H9 (cell line): Measurements from ENCODE around the gene PLA2G2F. TPM values are rescaled to one million over a fixed set of nuclear protein-coding genes. Genes with fewer than 3 reads are reported as not detected.

Experiments used
- DNase-seq: peaks from one replicate; pipeline ENCODE4 v3.0.0-alpha.2; 2017
- H2AFZ ChIP-seq: one replicate; pipeline ENCODE4 v1.6.1; 2013; ENCODE audit warnings: mild to moderate bottlenecking, low read length, control low read depth, moderate library complexity
- H2AK5ac ChIP-seq: 2 replicates; pipeline ENCODE4 v1.6.1; 2013; ENCODE audit warnings: low read length, control low read depth, mixed read lengths; ENCODE audit not compliant: insufficient read length
- H2BK120ac ChIP-seq: one replicate; pipeline ENCODE4 v1.6.1; 2013; ENCODE audit warnings: low read depth, mild to moderate bottlenecking, low read length, control low read depth, inconsistent platforms; ENCODE audit not compliant: poor library complexity, severe bottlenecking
- H2BK12ac ChIP-seq: 2 replicates; pipeline ENCODE4 v1.6.1; 2013; ENCODE audit warnings: low read length, control low read depth, mixed read lengths, low read depth; ENCODE audit not compliant: insufficient read length
- H2BK15ac ChIP-seq: 2 replicates; pipeline ENCODE4 v1.6.1; 2013; ENCODE audit warnings: low read depth, low read length, control low read depth
- H2BK20ac ChIP-seq: one replicate; pipeline ENCODE4 v1.6.1; 2013; ENCODE audit warnings: low read depth, mild to moderate bottlenecking, low read length, control low read depth, inconsistent platforms; ENCODE audit not compliant: poor library complexity, severe bottlenecking
- H2BK5ac ChIP-seq: 2 replicates; pipeline ENCODE4 v1.6.1; 2013; ENCODE audit warnings: low read length, control low read depth, mixed read lengths; ENCODE audit not compliant: insufficient read length
- H3K14ac ChIP-seq: 2 replicates; pipeline ENCODE4 v1.6.1; 2013; ENCODE audit warnings: low read length, control low read depth; ENCODE audit not compliant: insufficient read depth
- H3K18ac ChIP-seq: 2 replicates; pipeline ENCODE4 v1.6.1; 2013; ENCODE audit warnings: low read depth, mild to moderate bottlenecking, mixed read lengths, low read length, control low read depth; ENCODE audit not compliant: insufficient read length
- H3K23ac ChIP-seq: 2 replicates; pipeline ENCODE4 v1.6.1; 2013; ENCODE audit warnings: low read length, control low read depth, mixed read lengths, low read depth; ENCODE audit not compliant: insufficient read length
- H3K23me2 ChIP-seq: 2 replicates; pipeline ENCODE4 v1.6.1; 2013; ENCODE audit warnings: low read depth, mild to moderate bottlenecking, mixed read lengths, low read length, control low read depth; ENCODE audit not compliant: insufficient read length, poor library complexity, severe bottlenecking
- H3K27ac ChIP-seq: 2 replicates; pipeline ENCODE4 v1.5.1; 2013; ENCODE audit warnings: low read length, control low read depth, mixed read lengths, low read depth; ENCODE audit not compliant: insufficient read length
- H3K27me3 ChIP-seq: 2 replicates; pipeline ENCODE4 v1.6.1; 2013; ENCODE audit warnings: low read length, control low read depth, inconsistent platforms; ENCODE audit not compliant: insufficient read depth
- H3K4ac ChIP-seq: 2 replicates; pipeline ENCODE4 v1.6.1; 2013; ENCODE audit warnings: low read depth, mild to moderate bottlenecking, control low read depth, inconsistent platforms, low read length, moderate library complexity
- H3K4me1 ChIP-seq: 2 replicates; pipeline ENCODE4 v1.6.1; 2013; ENCODE audit warnings: low read length, control low read depth, inconsistent platforms; ENCODE audit not compliant: insufficient read depth
- H3K4me2 ChIP-seq: 2 replicates; pipeline ENCODE4 v1.6.1; 2013; ENCODE audit warnings: low read length, control low read depth, mixed read lengths; ENCODE audit not compliant: insufficient read length, insufficient read depth
- H3K56ac ChIP-seq: 2 replicates; pipeline ENCODE4 v1.6.1; 2013; ENCODE audit warnings: low read depth, mild to moderate bottlenecking, mixed read lengths, low read length, control low read depth; ENCODE audit not compliant: insufficient read length
- H3K79me1 ChIP-seq: 2 replicates; pipeline ENCODE4 v1.6.1; 2013; ENCODE audit warnings: low read depth, mild to moderate bottlenecking, moderate library complexity, low read length, control low read depth, inconsistent platforms; ENCODE audit not compliant: insufficient read depth, poor library complexity, severe bottlenecking
- H3K79me2 ChIP-seq: 2 replicates; pipeline ENCODE4 v1.6.1; 2013; ENCODE audit warnings: low read length, control low read depth, inconsistent platforms; ENCODE audit not compliant: insufficient read depth
- H3K9ac ChIP-seq: 2 replicates; pipeline ENCODE4 v1.6.1; 2013; ENCODE audit warnings: low read length, control low read depth, mixed read lengths; ENCODE audit not compliant: insufficient read length; ENCODE audit errors: extremely low read depth
- H3K9me3 ChIP-seq: one replicate; pipeline ENCODE4 v1.6.1; 2013; ENCODE audit warnings: low read depth, low read length, inconsistent platforms; ENCODE audit not compliant: control insufficient read depth
- H3T11ph ChIP-seq: one replicate; pipeline ENCODE4 v1.6.1; 2013; ENCODE audit warnings: mild to moderate bottlenecking, low read length, control low read depth, inconsistent platforms
- H4K20me1 ChIP-seq: one replicate; pipeline ENCODE4 v1.6.1; 2013; ENCODE audit not compliant: control insufficient read depth, insufficient read length, insufficient read depth
- H4K5ac ChIP-seq: 2 replicates; pipeline ENCODE4 v1.6.1; 2013; ENCODE audit warnings: low read depth, mild to moderate bottlenecking, mixed read lengths, low read length, control low read depth; ENCODE audit not compliant: insufficient read length
- H4K8ac ChIP-seq: replicated peaks from 2 replicates; pipeline ENCODE4 v1.6.1; 2013; ENCODE audit warnings: low read length, control low read depth, mixed read lengths, low read depth; ENCODE audit not compliant: insufficient read length
- H4K91ac ChIP-seq: 2 replicates; pipeline ENCODE4 v1.6.1; 2013; ENCODE audit warnings: low read depth, mild to moderate bottlenecking, moderate library complexity, mixed read lengths, low read length, control low read depth; ENCODE audit not compliant: insufficient read length
- H3K27ac Mint-ChIP-seq, 3 experiments: 2 replicates in 2 of 3; 3 replicates in 1 of 3; pipeline ENCODE4 v1.8.0; 2020 to 2021; ENCODE audit warnings: mixed read lengths in 3 of 3, mild to moderate bottlenecking in 1 of 3, moderate library complexity in 1 of 3
- H3K27me3 Mint-ChIP-seq: 2 replicates; pipeline ENCODE4 v1.8.0; 2021; ENCODE audit warnings: low read depth, mild to moderate bottlenecking, moderate library complexity, mixed read lengths
- H3K36me3 Mint-ChIP-seq, 3 experiments: 2 replicates in 2 of 3; 3 replicates in 1 of 3; pipeline ENCODE4 v1.8.0; 2020 to 2021; ENCODE audit warnings: low read depth in 3 of 3, mixed read lengths in 3 of 3; ENCODE audit not compliant: insufficient read depth in 1 of 3
- H3K4me1 Mint-ChIP-seq, 2 experiments: 2 replicates each; pipeline ENCODE4 v1.8.0; 2020; ENCODE audit warnings: mixed read lengths in 2 of 2
- H3K4me3 Mint-ChIP-seq, 2 experiments: 2 replicates in 1 of 2; 3 replicates in 1 of 2; pipeline ENCODE4 v1.8.0; 2020 to 2021; ENCODE audit warnings: mild to moderate bottlenecking in 2 of 2, mixed read lengths in 2 of 2, moderate library complexity in 1 of 2
- H3K9me3 Mint-ChIP-seq, 2 experiments: 2 replicates in 1 of 2; 3 replicates in 1 of 2; pipeline ENCODE4 v1.8.0; 2020; ENCODE audit warnings: mild to moderate bottlenecking in 2 of 2, mixed read lengths in 2 of 2, moderate library complexity in 1 of 2
- WGBS: extraction: QIAGEN DNeasy Blood & Tissue Kit; methylation state at CpG from one replicate; pipeline ENCODE4 v1.1.7; 2013; ENCODE audit warnings: missing lambda C conversion rate, low lambda C conversion rate, mixed read lengths; ENCODE audit not compliant: insufficient read length; ENCODE audit errors: extremely low coverage; 5-methylcytosine and 5-hydroxymethylcytosine counted together
- total RNA-seq: library from RNA; stranded (reverse); gene quantifications from 2 replicates; pipeline ENCODE4 v1.2.1, GENCODE V29; 2021
- TF ChIP-seq, protein P1 (sequence below): fragments of 200-600 bp; sonication (generic); conservative IDR thresholded peaks from 3 replicates; pipeline ENCODE4 v1.8.0; 2021; ENCODE audit warnings: antibody characterized with exemption, mild to moderate bottlenecking

The PLA2G2F gene
- total RNA-seq, 1 experiment from 2014 or later = not detected

DNA sequence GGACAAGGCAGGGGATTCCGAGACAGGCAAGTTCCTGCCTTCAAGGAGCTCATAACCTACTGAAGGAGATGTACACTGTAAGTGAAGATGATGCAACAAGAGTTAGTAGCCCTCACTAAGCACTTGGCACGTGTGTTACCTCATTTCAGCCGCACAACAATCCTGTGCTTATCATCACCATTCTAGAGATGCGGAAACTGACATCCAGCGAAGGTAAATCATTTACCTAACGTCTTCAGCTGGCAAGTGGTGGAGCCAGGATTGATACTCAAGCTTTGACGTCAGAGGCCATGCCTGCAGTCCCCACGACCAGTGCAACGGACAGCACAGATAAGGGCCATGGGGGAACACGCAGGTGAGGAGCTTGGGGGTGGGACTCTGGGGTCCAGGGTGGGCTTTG lies 43.9 kb downstream of the PLA2G2F start:
- 0 out of 2 replicates have a peak, but pooled peaks cover 3% of the 10 kb centered on the region for H3K4me1 ChIP-seq
- H2BK20ac ChIP-seq = no peak overlapping the region
- no peak overlapping the region for H3K14ac ChIP-seq
- no peak overlapping the region for H2BK120ac ChIP-seq
- H3K9me3 Mint-ChIP-seq = peaks cover 3 to 8% of the 10 kb centered on the region in 2 experiments; a peak in 4 of 5 replicates
- H2BK5ac ChIP-seq = no peak overlapping the region
- no peaks in the 10 kb centered on the region for H3K9me3 ChIP-seq
- H3K23me2 ChIP-seq = peaks cover 6% of the 10 kb centered on the region
- H2AFZ ChIP-seq = no peak overlapping the region
- H3K27ac Mint-ChIP-seq = no peak overlapping the region
- H3K18ac ChIP-seq = no peak overlapping the region
- no peak overlapping the region for H3K4me3 Mint-ChIP-seq
- H3K56ac ChIP-seq = no peak overlapping the region
- no peaks in the 10 kb centered on the region for H4K20me1 ChIP-seq
- H3K36me3 Mint-ChIP-seq = no peaks in the 10 kb centered on the region
- no peaks in the 10 kb centered on the region for H3K79me1 ChIP-seq
- no peak overlapping the region for H2BK12ac ChIP-seq
- TF ChIP-seq, protein P1, sequence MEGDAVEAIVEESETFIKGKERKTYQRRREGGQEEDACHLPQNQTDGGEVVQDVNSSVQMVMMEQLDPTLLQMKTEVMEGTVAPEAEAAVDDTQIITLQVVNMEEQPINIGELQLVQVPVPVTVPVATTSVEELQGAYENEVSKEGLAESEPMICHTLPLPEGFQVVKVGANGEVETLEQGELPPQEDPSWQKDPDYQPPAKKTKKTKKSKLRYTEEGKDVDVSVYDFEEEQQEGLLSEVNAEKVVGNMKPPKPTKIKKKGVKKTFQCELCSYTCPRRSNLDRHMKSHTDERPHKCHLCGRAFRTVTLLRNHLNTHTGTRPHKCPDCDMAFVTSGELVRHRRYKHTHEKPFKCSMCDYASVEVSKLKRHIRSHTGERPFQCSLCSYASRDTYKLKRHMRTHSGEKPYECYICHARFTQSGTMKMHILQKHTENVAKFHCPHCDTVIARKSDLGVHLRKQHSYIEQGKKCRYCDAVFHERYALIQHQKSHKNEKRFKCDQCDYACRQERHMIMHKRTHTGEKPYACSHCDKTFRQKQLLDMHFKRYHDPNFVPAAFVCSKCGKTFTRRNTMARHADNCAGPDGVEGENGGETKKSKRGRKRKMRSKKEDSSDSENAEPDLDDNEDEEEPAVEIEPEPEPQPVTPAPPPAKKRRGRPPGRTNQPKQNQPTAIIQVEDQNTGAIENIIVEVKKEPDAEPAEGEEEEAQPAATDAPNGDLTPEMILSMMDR = no peak
- no peak overlapping the region for H3T11ph ChIP-seq
- H3K27me3 Mint-ChIP-seq = peaks cover 82% of the 10 kb centered on the region
- H3K4me2 ChIP-seq = no peak overlapping the region
- no peak overlapping the region for H2AK5ac ChIP-seq
- no peak overlapping the region for H3K23ac ChIP-seq
- no peak overlapping the region for H4K8ac ChIP-seq
- no peaks in the 10 kb centered on the region for H3K79me2 ChIP-seq
- H4K91ac ChIP-seq = no peak overlapping the region
- peaks cover 16 to 21% of the 10 kb centered on the region in 2 experiments for H3K4me1 Mint-ChIP-seq
- H3K9ac ChIP-seq = no peak overlapping the region
- DNase-seq = no peak
- no CpG with 5 or more reads among the region's 10 CpGs for WGBS
- no peak overlapping the region for H2BK15ac ChIP-seq
- no peak overlapping the region for H3K27ac ChIP-seq
- H4K5ac ChIP-seq = no peak overlapping the region
- H3K27me3 ChIP-seq = no peaks in the 10 kb centered on the region; the same call in 1 of the 2 replicates
- H3K4ac ChIP-seq = no peak overlapping the region
